ENCODE data around the gene BSND.

BSND gene

DNA sequence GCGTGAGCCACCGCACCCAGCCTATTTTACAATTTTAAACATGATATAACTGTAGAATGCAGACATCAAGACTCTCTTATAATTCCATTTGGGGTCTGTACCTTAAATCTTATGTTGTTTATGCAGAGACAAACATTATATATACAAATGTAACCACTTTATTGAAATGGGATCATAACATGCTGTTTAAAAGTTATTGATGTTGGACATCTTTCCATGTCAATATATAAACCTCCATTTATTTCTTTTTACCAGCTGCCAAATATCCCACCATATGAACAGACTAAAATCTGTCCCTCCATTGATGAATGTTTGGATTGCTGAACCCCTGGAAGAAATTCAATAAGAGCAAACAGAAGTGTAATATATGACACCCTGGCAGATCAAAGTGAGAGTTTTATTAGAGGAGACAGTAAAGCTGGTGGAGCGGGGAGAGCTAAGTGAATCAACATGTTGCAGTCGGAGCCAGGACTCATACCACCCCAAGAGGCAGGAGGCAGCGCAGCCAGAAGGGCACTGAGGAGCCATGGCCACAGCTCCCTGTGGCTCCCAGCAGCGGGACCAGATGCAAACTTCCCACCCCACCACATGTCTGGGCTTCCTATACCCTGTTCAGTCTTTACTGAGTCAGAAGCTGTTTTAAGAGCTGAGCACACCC, 35.9 kb downstream of the BSND start:
- no peak overlapping the region for H3K9ac ChIP-seq (ENCODE audit: low read length)
- no peaks in the 10 kb centered on the region for H3K9me3 ChIP-seq (ENCODE audit: control insufficient read depth, low read depth, low read length)
- no peak overlapping the region for H3K27ac ChIP-seq (ENCODE audit: low read length)
- H3K4me3 ChIP-seq (ENCODE audit: low read length) = no peak overlapping the region
- H3K27me3 ChIP-seq (ENCODE audit: control insufficient read depth, insufficient read depth, low read length) = peaks cover 27% of the 10 kb centered on the region
- no peaks in the 10 kb centered on the region for H3K4me1 ChIP-seq (ENCODE audit: control insufficient read depth, low read depth, low read length)
- H3K36me3 ChIP-seq (ENCODE audit: control insufficient read depth, low read depth, low read length) = no peaks in the 10 kb centered on the region

DNA sequence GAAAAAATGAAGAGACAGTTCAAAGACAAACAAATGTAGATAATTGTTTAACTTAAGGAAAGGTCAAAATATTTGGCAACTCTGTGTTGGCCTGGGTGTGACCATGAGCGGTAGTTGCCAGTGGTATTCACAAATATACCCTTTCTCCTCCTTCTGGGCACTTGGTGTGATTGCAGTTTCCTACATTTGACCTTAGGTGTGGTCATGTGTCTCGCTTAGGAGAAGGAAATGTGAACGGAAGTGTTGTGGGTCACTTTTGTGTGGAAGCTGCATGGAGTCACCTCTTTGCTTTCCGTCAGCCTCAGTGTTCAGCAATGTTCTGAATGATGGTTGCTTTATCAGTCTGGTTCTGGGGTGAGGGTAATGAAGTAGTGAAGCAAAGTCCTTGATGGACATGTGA, 37.2 kb downstream of the BSND start:
- H3K27me3 ChIP-seq (ENCODE audit: control insufficient read depth, insufficient read depth, low read length) = peaks cover 40% of the 10 kb centered on the region
- peaks cover 4% of the 10 kb centered on the region for H3K4me1 ChIP-seq (ENCODE audit: control insufficient read depth, low read depth, low read length)
- no peak overlapping the region for H3K4me3 ChIP-seq (ENCODE audit: low read length)
- H3K36me3 ChIP-seq (ENCODE audit: control insufficient read depth, low read depth, low read length) = no peaks in the 10 kb centered on the region
- no peak overlapping the region for H3K9ac ChIP-seq (ENCODE audit: low read length)
- H3K9me3 ChIP-seq (ENCODE audit: control insufficient read depth, low read depth, low read length) = no peaks in the 10 kb centered on the region
- H3K27ac ChIP-seq (ENCODE audit: low read length) = no peak overlapping the region

DNA sequence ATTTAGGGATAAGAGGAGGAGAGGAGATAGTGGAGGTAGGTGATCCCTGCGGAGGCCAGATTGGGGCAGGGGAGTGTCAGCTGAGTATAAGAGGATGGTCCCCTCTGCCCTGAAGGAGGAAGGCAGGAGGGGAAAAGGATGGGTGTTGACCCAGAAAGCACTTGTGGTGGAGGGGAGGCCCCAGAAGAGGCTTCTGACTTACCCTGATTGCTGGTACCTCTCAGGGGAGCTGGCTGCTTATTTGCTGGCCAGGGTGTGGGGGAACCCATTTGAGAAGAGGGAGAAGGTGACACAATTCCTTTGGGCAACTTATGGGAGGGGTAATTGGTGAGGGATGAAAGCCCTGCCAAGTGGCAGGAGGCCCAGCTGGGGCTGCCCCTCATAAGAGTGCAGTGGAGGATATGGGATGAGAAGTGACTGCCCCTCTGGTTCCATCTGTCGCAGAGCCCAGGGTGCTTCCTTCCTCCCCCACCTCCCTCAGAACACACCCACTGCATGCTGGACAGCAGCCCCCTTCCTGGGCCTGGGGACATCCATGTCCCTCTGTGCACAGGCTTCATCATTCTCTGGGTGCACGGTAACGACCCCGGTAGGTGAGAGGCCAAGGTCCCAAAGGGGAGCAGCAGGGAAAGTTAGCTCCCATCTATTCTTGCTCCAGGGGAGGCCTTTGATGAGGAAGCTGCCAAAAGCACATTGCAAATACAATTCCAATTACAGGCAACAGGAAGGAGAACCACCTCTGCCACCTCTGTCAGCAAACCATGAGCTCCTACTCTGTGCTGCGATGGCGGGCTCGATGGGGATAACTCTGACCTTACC, 39.2 kb downstream of the BSND start:
- Histone ChIP-seq H3K4me3 (ENCODE audit: low read length) (no peak overlapping the region), H3K27me3 (ENCODE audit: control insufficient read depth, insufficient read depth, low read length) (peaks cover 47% of the 10 kb centered on the region), H3K9ac (ENCODE audit: low read length) (no peak overlapping the region), H3K9me3 (ENCODE audit: control insufficient read depth, low read depth, low read length) (no peaks in the 10 kb centered on the region), H3K27ac (ENCODE audit: low read length) (no peak overlapping the region), H3K36me3 (ENCODE audit: control insufficient read depth, low read depth, low read length) (no peaks in the 10 kb centered on the region), H3K4me1 (ENCODE audit: control insufficient read depth, low read depth, low read length) (peaks cover 6% of the 10 kb centered on the region)

DNA sequence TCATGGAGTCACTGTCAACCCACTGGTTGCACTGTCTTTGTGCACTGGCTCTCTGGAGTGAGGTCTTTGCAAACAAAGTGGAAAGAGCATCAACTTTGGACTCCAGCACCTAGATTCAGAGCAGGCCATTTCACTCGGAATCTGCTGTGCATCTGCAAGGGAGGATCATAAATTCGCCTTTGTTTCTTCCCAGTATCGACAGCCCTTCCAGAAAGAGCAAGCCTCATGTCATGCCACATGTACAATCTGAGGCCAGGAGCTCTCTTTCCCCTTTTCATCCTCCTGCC, 39.8 kb downstream of the BSND start:
- Histone ChIP-seq H3K27me3 (ENCODE audit: control insufficient read depth, insufficient read depth, low read length) (peaks cover 47% of the 10 kb centered on the region), H3K36me3 (ENCODE audit: control insufficient read depth, low read depth, low read length) (no peaks in the 10 kb centered on the region), H3K27ac (ENCODE audit: low read length) (no peak overlapping the region), H3K4me1 (ENCODE audit: control insufficient read depth, low read depth, low read length) (peaks cover 6% of the 10 kb centered on the region), H3K9me3 (ENCODE audit: control insufficient read depth, low read depth, low read length) (no peaks in the 10 kb centered on the region), H3K4me3 (ENCODE audit: low read length) (no peak overlapping the region), H3K9ac (ENCODE audit: low read length) (no peak overlapping the region)

DNA sequence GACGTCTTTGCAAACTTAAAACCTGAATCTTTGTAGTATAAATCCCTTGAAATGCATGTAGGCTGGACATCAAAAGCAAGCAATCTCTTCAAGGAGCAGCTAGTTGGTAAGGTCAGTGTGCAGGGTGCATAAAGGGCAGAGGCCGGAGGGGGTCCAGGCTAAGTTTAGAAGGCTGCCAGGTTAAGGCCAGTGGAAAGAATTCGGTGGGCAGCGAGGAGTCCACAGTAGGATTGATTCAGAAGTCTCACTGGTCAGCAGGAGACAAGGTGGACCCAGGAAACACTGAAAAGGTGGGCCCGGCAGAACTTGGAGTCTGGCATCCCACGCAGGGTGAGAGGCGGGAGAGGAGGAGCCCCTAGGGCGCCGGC, 40.2 kb downstream of the BSND start:
- H3K27me3 ChIP-seq (ENCODE audit: control insufficient read depth, insufficient read depth, low read length) = peaks cover 47% of the 10 kb centered on the region
- H3K27ac ChIP-seq (ENCODE audit: low read length) = no peak overlapping the region
- peaks cover 6% of the 10 kb centered on the region for H3K4me1 ChIP-seq (ENCODE audit: control insufficient read depth, low read depth, low read length)
- no peak overlapping the region for H3K9ac ChIP-seq (ENCODE audit: low read length)
- H3K36me3 ChIP-seq (ENCODE audit: control insufficient read depth, low read depth, low read length) = peaks cover 1% of the 10 kb centered on the region
- H3K9me3 ChIP-seq (ENCODE audit: control insufficient read depth, low read depth, low read length) = no peaks in the 10 kb centered on the region
- H3K4me3 ChIP-seq (ENCODE audit: low read length) = peak overlapping the region; percentile 67

DNA sequence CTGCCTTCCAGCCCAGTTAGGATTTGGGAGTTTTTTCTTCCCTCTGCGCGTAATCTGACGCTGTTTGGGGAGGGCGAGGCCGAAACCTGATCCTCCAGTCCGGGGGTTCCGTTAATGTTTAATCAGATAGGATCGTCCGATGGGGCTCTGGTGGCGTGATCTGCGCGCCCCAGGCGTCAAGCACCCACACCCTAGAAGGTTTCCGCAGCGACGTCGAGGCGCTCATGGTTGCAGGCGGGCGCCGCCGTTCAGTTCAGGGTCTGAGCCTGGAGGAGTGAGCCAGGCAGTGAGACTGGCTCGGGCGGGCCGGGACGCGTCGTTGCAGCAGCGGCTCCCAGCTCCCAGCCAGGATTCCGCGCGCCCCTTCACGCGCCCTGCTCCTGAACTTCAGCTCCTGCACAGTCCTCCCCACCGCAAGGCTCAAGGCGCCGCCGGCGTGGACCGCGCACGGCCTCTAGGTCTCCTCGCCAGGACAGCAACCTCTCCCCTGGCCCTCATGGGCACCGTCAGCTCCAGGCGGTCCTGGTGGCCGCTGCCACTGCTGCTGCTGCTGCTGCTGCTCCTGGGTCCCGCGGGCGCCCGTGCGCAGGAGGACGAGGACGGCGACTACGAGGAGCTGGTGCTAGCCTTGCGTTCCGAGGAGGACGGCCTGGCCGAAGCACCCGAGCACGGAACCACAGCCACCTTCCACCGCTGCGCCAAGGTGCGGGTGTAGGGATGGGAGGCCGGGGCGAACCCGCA, 40.8 kb downstream of the BSND start, which contains the start of gene PCSK9:
TSS of gene PCSK9 (plus strand) at position 207 of the 741 bp plus-strand sequence. CDS start at position 497, 290 bp downstream.
- H3K27ac ChIP-seq (ENCODE audit: low read length) = no peak within 1 kb of the TSS
- H3K27me3 ChIP-seq (ENCODE audit: control insufficient read depth, insufficient read depth, low read length) = peaks cover 47% of the 10 kb centered on the region
- H3K4me1 ChIP-seq (ENCODE audit: control insufficient read depth, low read depth, low read length) = peaks cover 6% of the 10 kb centered on the region
- H3K9ac ChIP-seq (ENCODE audit: low read length) = peak within 1 kb of the TSS; percentile 19
- H3K36me3 ChIP-seq (ENCODE audit: control insufficient read depth, low read depth, low read length) = peaks cover 4% of the 10 kb centered on the region
- no peaks in the 10 kb centered on the region for H3K9me3 ChIP-seq (ENCODE audit: control insufficient read depth, low read depth, low read length)
- peak within 1 kb of the TSS; percentile 67 for H3K4me3 ChIP-seq (ENCODE audit: low read length)

DNA sequence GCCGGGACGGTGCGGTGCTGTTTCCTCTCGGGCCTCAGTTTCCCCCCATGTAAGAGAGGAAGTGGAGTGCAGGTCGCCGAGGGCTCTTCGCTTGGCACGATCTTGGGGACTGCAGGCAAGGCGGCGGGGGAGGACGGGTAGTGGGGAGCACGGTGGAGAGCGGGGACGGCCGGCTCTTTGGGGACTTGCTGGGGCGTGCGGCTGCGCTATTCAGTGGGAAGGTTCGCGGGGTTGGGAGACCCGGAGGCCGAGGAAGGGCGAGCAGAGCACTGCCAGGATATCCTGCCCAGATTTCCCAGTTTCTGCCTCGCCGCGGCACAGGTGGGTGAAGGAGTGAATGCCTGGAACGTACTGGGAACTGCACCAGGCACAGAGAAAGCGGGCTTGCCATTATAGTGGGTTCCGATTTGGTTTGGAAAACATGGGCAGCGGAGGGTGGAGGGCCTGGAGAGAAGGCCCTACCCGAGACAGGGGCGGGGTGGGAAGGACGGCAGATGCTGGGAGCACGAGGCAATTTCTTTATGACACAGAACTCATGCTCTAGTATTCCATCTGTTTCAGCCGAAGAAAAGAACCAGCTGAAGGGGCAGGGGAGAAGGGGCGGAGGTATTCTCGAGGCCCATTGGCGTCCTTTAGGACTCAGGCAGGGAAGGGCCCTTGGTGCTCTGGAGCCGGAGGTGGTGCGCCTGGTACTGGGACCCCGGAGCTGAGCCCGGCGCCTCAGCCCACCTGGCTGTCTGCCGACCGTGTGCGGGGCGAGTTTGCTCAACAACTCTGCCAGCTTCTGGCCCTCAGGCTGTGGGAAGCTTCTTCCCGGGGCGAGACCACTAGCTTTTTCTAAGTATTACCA, 41.6 kb downstream of the BSND start:
- H3K9ac ChIP-seq (ENCODE audit: low read length) = peak overlapping the region; percentile 19
- H3K36me3 ChIP-seq (ENCODE audit: control insufficient read depth, low read depth, low read length) = peaks cover 4% of the 10 kb centered on the region
- no peaks in the 10 kb centered on the region for H3K9me3 ChIP-seq (ENCODE audit: control insufficient read depth, low read depth, low read length)
- H3K27me3 ChIP-seq (ENCODE audit: control insufficient read depth, insufficient read depth, low read length) = peaks cover 47% of the 10 kb centered on the region
- peak overlapping the region; percentile 67 for H3K4me3 ChIP-seq (ENCODE audit: low read length)
- H3K27ac ChIP-seq (ENCODE audit: low read length) = no peak overlapping the region
- peaks cover 6% of the 10 kb centered on the region for H3K4me1 ChIP-seq (ENCODE audit: control insufficient read depth, low read depth, low read length)

DNA sequence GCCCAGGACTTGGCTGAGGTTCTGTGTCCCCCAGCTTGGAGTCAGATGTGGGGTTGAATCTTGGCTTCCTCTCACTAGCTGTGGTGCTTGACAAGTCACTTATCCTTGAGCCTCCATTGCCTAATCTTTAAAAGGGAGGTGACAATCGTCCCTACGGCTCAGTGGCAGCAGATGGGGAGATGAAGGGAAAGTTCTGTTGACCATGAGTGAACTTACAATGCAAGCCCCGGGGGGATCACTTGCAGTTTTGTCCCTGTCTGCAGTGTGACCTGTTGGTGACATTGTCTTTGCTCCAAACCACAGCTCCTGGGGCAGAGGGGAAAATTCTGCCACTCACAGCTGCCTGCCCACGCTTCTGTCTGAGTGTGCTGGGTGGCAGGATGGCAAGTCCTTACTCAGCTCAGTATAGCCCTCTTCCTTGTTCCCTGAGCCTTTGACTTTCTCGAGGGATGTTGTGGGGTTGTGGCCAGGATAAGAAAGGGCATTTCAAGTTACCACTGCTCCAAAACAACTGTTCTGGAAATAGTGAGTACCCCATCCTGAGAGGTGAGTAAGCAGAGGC, 42.3 kb downstream of the BSND start:
- Histone ChIP-seq H3K9me3 (ENCODE audit: control insufficient read depth, low read depth, low read length) (no peaks in the 10 kb centered on the region), H3K36me3 (ENCODE audit: control insufficient read depth, low read depth, low read length) (peaks cover 4% of the 10 kb centered on the region), H3K27ac (ENCODE audit: low read length) (no peak overlapping the region), H3K4me3 (ENCODE audit: low read length) (peak overlapping the region; percentile 67), H3K4me1 (ENCODE audit: control insufficient read depth, low read depth, low read length) (peaks cover 6% of the 10 kb centered on the region), H3K9ac (ENCODE audit: low read length) (peak overlapping the region; percentile 19), H3K27me3 (ENCODE audit: control insufficient read depth, insufficient read depth, low read length) (peaks cover 47% of the 10 kb centered on the region)

DNA sequence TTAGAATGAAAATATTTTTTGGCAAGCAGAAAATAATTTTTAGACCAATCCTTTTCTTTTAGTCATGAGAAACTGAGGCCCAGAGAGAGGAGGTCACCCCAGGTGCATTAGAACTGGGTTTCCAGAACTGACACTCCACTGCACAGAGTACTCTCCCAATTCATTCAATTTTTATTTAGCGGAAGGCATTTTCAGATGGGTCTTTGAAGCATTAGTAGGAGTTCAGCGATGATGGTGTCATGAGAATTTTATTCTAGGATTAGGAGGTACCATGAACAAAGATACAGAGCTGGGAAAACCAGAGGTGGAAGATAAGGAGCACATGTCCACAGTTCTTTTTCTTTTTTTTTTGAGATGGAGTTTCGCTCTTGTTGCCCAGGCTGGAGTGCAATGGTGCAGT, 42.9 kb downstream of the BSND start:
- H3K27me3 ChIP-seq (ENCODE audit: control insufficient read depth, insufficient read depth, low read length) = peaks cover 47% of the 10 kb centered on the region
- H3K36me3 ChIP-seq (ENCODE audit: control insufficient read depth, low read depth, low read length) = peaks cover 4% of the 10 kb centered on the region

DNA sequence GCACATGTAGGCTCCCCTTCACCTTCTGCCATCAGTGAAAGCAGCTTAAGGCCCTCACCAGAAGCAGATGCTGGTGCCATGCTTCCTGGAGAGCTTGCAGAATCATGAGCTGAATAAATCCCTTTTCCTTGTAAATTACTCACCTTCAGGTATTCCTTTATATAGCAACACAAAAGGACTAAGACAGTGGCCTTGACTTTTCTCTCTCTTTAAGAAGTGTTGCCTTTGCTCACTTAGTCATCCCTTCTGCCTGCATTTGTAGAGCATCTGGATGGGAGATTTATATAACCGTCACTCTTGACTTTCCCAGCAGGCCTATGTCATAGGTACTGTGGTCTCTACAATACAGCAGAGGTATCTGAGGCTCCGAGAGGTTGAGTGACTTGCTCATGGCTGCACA, 44.3 kb downstream of the BSND start:
- no peak overlapping the region for H3K9ac ChIP-seq (ENCODE audit: low read length)
- H3K27ac ChIP-seq (ENCODE audit: low read length) = no peak overlapping the region
- H3K27me3 ChIP-seq (ENCODE audit: control insufficient read depth, insufficient read depth, low read length) = peaks cover 36% of the 10 kb centered on the region
- peaks cover 6% of the 10 kb centered on the region for H3K4me1 ChIP-seq (ENCODE audit: control insufficient read depth, low read depth, low read length)
- H3K36me3 ChIP-seq (ENCODE audit: control insufficient read depth, low read depth, low read length) = peaks cover 4% of the 10 kb centered on the region
- no peak overlapping the region for H3K4me3 ChIP-seq (ENCODE audit: low read length)
- H3K9me3 ChIP-seq (ENCODE audit: control insufficient read depth, low read depth, low read length) = no peaks in the 10 kb centered on the region

More for the DNA sequence above, 42.9 kb downstream of the BSND start:
- Histone ChIP-seq H3K4me3 (ENCODE audit: low read length) (no peak overlapping the region), H3K9ac (ENCODE audit: low read length) (no peak overlapping the region), H3K9me3 (ENCODE audit: control insufficient read depth, low read depth, low read length) (no peaks in the 10 kb centered on the region), H3K4me1 (ENCODE audit: control insufficient read depth, low read depth, low read length) (peaks cover 6% of the 10 kb centered on the region), H3K27ac (ENCODE audit: low read length) (no peak overlapping the region)

DNA sequence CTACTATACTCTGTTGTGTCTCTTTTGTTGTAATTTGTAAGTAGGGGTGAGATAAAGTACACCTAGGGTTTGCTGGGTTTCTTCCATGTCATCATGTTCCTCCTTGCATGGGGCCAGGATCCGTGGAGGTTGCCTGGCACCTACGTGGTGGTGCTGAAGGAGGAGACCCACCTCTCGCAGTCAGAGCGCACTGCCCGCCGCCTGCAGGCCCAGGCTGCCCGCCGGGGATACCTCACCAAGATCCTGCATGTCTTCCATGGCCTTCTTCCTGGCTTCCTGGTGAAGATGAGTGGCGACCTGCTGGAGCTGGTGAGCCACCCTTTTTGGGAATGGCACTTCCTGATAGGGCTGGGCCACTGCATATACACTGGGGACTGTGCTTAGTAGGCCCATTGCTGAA, 45.0 kb downstream of the BSND start:
- no peak overlapping the region for H3K9ac ChIP-seq (ENCODE audit: low read length)
- peaks cover 4% of the 10 kb centered on the region for H3K36me3 ChIP-seq (ENCODE audit: control insufficient read depth, low read depth, low read length)
- no peak overlapping the region for H3K4me3 ChIP-seq (ENCODE audit: low read length)
- no peaks in the 10 kb centered on the region for H3K9me3 ChIP-seq (ENCODE audit: control insufficient read depth, low read depth, low read length)
- no peak overlapping the region for H3K27ac ChIP-seq (ENCODE audit: low read length)
- peaks cover 29% of the 10 kb centered on the region for H3K27me3 ChIP-seq (ENCODE audit: control insufficient read depth, insufficient read depth, low read length)
- H3K4me1 ChIP-seq (ENCODE audit: control insufficient read depth, low read depth, low read length) = peaks cover 6% of the 10 kb centered on the region

All from iPS-18a (cell line).